Breast epithelium (tissue), 3 donors: Measurements from ENCODE around the gene CSH2.
"Not testable (repeated sequence)": the region's sequence is repeated elsewhere in the genome, so short reads cannot be mapped to it uniquely, and the experiment has no call there.

Experiments used
- POLR2A ChIP-seq: fragments of 450-650 bp; IDR thresholded peaks from one replicate; pipeline ENCODE4 v1.6.1; 2016; ENCODE audit warnings: antibody characterized with exemption, mild to moderate bottlenecking, moderate library complexity
- POLR2AphosphoS5 ChIP-seq, 3 donors: sonication (generic); formaldehyde crosslinking; IDR thresholded peaks; one replicate each; pipeline ENCODE4 v1.6.1; 2017; ENCODE audit warnings: antibody characterized with exemption in 3 of 3
- TF ChIP-seq, protein P1 (sequence below), 3 donors: fragments of 450-650 bp; IDR thresholded peaks; one replicate each; pipeline ENCODE4 v1.5.1; 2016 to 2017; ENCODE audit warnings: antibody characterized with exemption in 3 of 3, mild to moderate bottlenecking in 3 of 3, moderate library complexity in 3 of 3

DNA sequence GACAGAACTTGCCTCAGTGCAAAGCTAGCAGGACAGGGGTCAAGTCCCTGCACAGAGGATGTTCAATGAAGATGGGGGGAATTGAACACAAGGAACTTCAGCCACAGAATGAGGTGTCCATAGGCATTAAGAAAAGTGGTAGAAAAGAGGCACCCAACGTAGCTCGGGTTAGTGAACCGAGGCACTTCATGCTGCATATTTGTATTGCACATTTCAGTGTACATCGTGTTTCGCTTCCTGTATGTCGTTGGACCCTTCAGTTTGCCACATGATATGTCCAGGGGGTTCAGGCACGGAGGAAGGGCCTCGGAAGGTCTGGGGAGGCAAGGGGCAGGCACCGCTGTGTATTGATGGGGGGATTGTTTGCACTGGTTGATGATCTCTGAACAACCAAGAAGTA is 4.9 kb upstream of the CSH2 start:
- not testable (repeated sequence) for TF ChIP-seq POLR2A; POLR2AphosphoS5 (IDR thresholded peaks at IDR 0.05)
- TF ChIP-seq, protein P1, sequence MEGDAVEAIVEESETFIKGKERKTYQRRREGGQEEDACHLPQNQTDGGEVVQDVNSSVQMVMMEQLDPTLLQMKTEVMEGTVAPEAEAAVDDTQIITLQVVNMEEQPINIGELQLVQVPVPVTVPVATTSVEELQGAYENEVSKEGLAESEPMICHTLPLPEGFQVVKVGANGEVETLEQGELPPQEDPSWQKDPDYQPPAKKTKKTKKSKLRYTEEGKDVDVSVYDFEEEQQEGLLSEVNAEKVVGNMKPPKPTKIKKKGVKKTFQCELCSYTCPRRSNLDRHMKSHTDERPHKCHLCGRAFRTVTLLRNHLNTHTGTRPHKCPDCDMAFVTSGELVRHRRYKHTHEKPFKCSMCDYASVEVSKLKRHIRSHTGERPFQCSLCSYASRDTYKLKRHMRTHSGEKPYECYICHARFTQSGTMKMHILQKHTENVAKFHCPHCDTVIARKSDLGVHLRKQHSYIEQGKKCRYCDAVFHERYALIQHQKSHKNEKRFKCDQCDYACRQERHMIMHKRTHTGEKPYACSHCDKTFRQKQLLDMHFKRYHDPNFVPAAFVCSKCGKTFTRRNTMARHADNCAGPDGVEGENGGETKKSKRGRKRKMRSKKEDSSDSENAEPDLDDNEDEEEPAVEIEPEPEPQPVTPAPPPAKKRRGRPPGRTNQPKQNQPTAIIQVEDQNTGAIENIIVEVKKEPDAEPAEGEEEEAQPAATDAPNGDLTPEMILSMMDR (IDR thresholded peaks at IDR 0.05) = not testable (repeated sequence)
